ENCODE data around the gene MKLN1. TPM values are rescaled to one million over a fixed set of nuclear protein-coding genes. Genes with fewer than 3 reads are reported as not detected.

MKLN1 gene
- total RNA-seq, 1 donor from 2014 or later = 32.9 TPM

- no peaks in the 10 kb centered on the region for H3K36me3 ChIP-seq (ENCODE audit: control insufficient read depth in 3 of 3, insufficient read depth in 3 of 3, low read length in 3 of 3)
- H3K9me3 ChIP-seq (ENCODE audit: control insufficient read depth in 3 of 3, low read length in 3 of 3) = no peaks in the 10 kb centered on the region
- no peak overlapping the region for H3K4me3 ChIP-seq (ENCODE audit: low read length in 3 of 3)
- H3K27me3 ChIP-seq (ENCODE audit: control insufficient read depth in 3 of 3, insufficient read depth in 3 of 3, low read length in 3 of 3) = no peaks in the 10 kb centered on the region
- H3K4me1 ChIP-seq (ENCODE audit: control insufficient read depth in 3 of 3, insufficient read depth in 3 of 3, low read length in 3 of 3) = peaks cover 2 to 9% (median 4%) of the 10 kb centered on the region in 3 donors
- no peak overlapping the region for H3K27ac ChIP-seq (ENCODE audit: low read depth, low read length)
- no peak overlapping the region for H3K9ac ChIP-seq (ENCODE audit: low read depth in 1 of 3, low read length in 3 of 3)
These were observed 19.4 kb downstream of the MKLN1 start for GRCh38 chr7:131346885-131347592.

GRCh38 chr7:131352032-131352431 is 24.4 kb downstream of the MKLN1 start:
- peaks cover 8 to 14% (median 11%) of the 10 kb centered on the region in 3 donors for H3K4me1 ChIP-seq (ENCODE audit: control insufficient read depth in 3 of 3, insufficient read depth in 3 of 3, low read length in 3 of 3)
- H3K27ac ChIP-seq (ENCODE audit: low read depth, low read length) = no peak overlapping the region

GRCh38 chr7:131354390-131354789 is 26.7 kb downstream of the MKLN1 start:
- H3K4me1 ChIP-seq (ENCODE audit: control insufficient read depth in 3 of 3, insufficient read depth in 3 of 3, low read length in 3 of 3) = peaks cover 10 to 14% (median 12%) of the 10 kb centered on the region in 3 donors
- H3K36me3 ChIP-seq (ENCODE audit: control insufficient read depth in 3 of 3, insufficient read depth in 3 of 3, low read length in 3 of 3) = no peaks in the 10 kb centered on the region
- no peaks in the 10 kb centered on the region for H3K9me3 ChIP-seq (ENCODE audit: control insufficient read depth in 3 of 3, low read length in 3 of 3)
- no peak overlapping the region for H3K9ac ChIP-seq (ENCODE audit: low read depth in 1 of 3, low read length in 3 of 3)
- H3K27me3 ChIP-seq (ENCODE audit: control insufficient read depth in 3 of 3, insufficient read depth in 3 of 3, low read length in 3 of 3) = no peaks in the 10 kb centered on the region
- H3K27ac ChIP-seq (ENCODE audit: low read depth, low read length) = no peak overlapping the region
- H3K4me3 ChIP-seq (ENCODE audit: low read length in 3 of 3) = no peak overlapping the region

More at GRCh38 chr7:131352032-131352431, 24.4 kb downstream of the MKLN1 start:
- H3K4me3 ChIP-seq (ENCODE audit: low read length in 3 of 3) = no peak overlapping the region
- no peak overlapping the region for H3K9ac ChIP-seq (ENCODE audit: low read depth in 1 of 3, low read length in 3 of 3)
- no peaks in the 10 kb centered on the region for H3K36me3 ChIP-seq (ENCODE audit: control insufficient read depth in 3 of 3, insufficient read depth in 3 of 3, low read length in 3 of 3)
- no peaks in the 10 kb centered on the region for H3K9me3 ChIP-seq (ENCODE audit: control insufficient read depth in 3 of 3, low read length in 3 of 3)
- H3K27me3 ChIP-seq (ENCODE audit: control insufficient read depth in 3 of 3, insufficient read depth in 3 of 3, low read length in 3 of 3) = no peaks in the 10 kb centered on the region

- H3K27ac ChIP-seq (ENCODE audit: low read depth, low read length) = no peak overlapping the region
- peaks cover 10 to 14% (median 12%) of the 10 kb centered on the region in 3 donors for H3K4me1 ChIP-seq (ENCODE audit: control insufficient read depth in 3 of 3, insufficient read depth in 3 of 3, low read length in 3 of 3)
These were observed 28.5 kb downstream of the MKLN1 start for GRCh38 chr7:131355917-131356777.

GRCh38 chr7:131357282-131357880 is 29.7 kb downstream of the MKLN1 start:
- no peak overlapping the region for H3K4me3 ChIP-seq (ENCODE audit: low read length in 3 of 3)
- H3K27ac ChIP-seq (ENCODE audit: low read depth, low read length) = no peak overlapping the region
- H3K9me3 ChIP-seq (ENCODE audit: control insufficient read depth in 3 of 3, low read length in 3 of 3) = no peaks in the 10 kb centered on the region
- no peaks in the 10 kb centered on the region for H3K36me3 ChIP-seq (ENCODE audit: control insufficient read depth in 3 of 3, insufficient read depth in 3 of 3, low read length in 3 of 3)
- peaks cover 10 to 16% (median 15%) of the 10 kb centered on the region in 3 donors for H3K4me1 ChIP-seq (ENCODE audit: control insufficient read depth in 3 of 3, insufficient read depth in 3 of 3, low read length in 3 of 3)
- no peak overlapping the region for H3K9ac ChIP-seq (ENCODE audit: low read depth in 1 of 3, low read length in 3 of 3)
- H3K27me3 ChIP-seq (ENCODE audit: control insufficient read depth in 3 of 3, insufficient read depth in 3 of 3, low read length in 3 of 3) = no peaks in the 10 kb centered on the region

More at GRCh38 chr7:131355917-131356777, 28.5 kb downstream of the MKLN1 start:
- Histone ChIP-seq H3K9ac (ENCODE audit: low read depth in 1 of 3, low read length in 3 of 3) (no peak overlapping the region), H3K4me3 (ENCODE audit: low read length in 3 of 3) (no peak overlapping the region), H3K9me3 (ENCODE audit: control insufficient read depth in 3 of 3, low read length in 3 of 3) (no peaks in the 10 kb centered on the region), H3K27me3 (ENCODE audit: control insufficient read depth in 3 of 3, insufficient read depth in 3 of 3, low read length in 3 of 3) (no peaks in the 10 kb centered on the region), H3K36me3 (ENCODE audit: control insufficient read depth in 3 of 3, insufficient read depth in 3 of 3, low read length in 3 of 3) (no peaks in the 10 kb centered on the region)

GRCh38 chr7:131358636-131359035 is 31.0 kb downstream of the MKLN1 start:
- peaks cover 10 to 18% (median 14%) of the 10 kb centered on the region in 3 donors for H3K4me1 ChIP-seq (ENCODE audit: control insufficient read depth in 3 of 3, insufficient read depth in 3 of 3, low read length in 3 of 3)
- no peak overlapping the region for H3K4me3 ChIP-seq (ENCODE audit: low read length in 3 of 3)
- no peaks in the 10 kb centered on the region for H3K36me3 ChIP-seq (ENCODE audit: control insufficient read depth in 3 of 3, insufficient read depth in 3 of 3, low read length in 3 of 3)
- H3K9me3 ChIP-seq (ENCODE audit: control insufficient read depth in 3 of 3, low read length in 3 of 3) = no peaks in the 10 kb centered on the region
- no peak overlapping the region for H3K9ac ChIP-seq (ENCODE audit: low read depth in 1 of 3, low read length in 3 of 3)
- no peaks in the 10 kb centered on the region for H3K27me3 ChIP-seq (ENCODE audit: control insufficient read depth in 3 of 3, insufficient read depth in 3 of 3, low read length in 3 of 3)
- H3K27ac ChIP-seq (ENCODE audit: low read depth, low read length) = no peak overlapping the region

- Histone ChIP-seq H3K9me3 (ENCODE audit: control insufficient read depth in 3 of 3, low read length in 3 of 3) (no peaks in the 10 kb centered on the region), H3K27me3 (ENCODE audit: control insufficient read depth in 3 of 3, insufficient read depth in 3 of 3, low read length in 3 of 3) (no peaks in the 10 kb centered on the region), H3K4me1 (ENCODE audit: control insufficient read depth in 3 of 3, insufficient read depth in 3 of 3, low read length in 3 of 3) (peaks cover 10 to 21% (median 14%) of the 10 kb centered on the region in 3 donors), H3K9ac (ENCODE audit: low read depth in 1 of 3, low read length in 3 of 3) (peak overlapping the region in 1 of 3 donors; percentile 17), H3K4me3 (ENCODE audit: low read length in 3 of 3) (no peak overlapping the region), H3K36me3 (ENCODE audit: control insufficient read depth in 3 of 3, insufficient read depth in 3 of 3, low read length in 3 of 3) (no peaks in the 10 kb centered on the region), H3K27ac (ENCODE audit: low read depth, low read length) (no peak overlapping the region)
These were observed 31.6 kb downstream of the MKLN1 start for GRCh38 chr7:131359136-131359776.

- H3K4me1 ChIP-seq (ENCODE audit: control insufficient read depth in 3 of 3, insufficient read depth in 3 of 3, low read length in 3 of 3) = peaks cover 2 to 18% (median 16%) of the 10 kb centered on the region in 3 donors
- no peaks in the 10 kb centered on the region for H3K27me3 ChIP-seq (ENCODE audit: control insufficient read depth in 3 of 3, insufficient read depth in 3 of 3, low read length in 3 of 3)
- H3K36me3 ChIP-seq (ENCODE audit: control insufficient read depth in 3 of 3, insufficient read depth in 3 of 3, low read length in 3 of 3) = no peaks in the 10 kb centered on the region
- H3K9ac ChIP-seq (ENCODE audit: low read depth in 1 of 3, low read length in 3 of 3) = no peak overlapping the region
- H3K9me3 ChIP-seq (ENCODE audit: control insufficient read depth in 3 of 3, low read length in 3 of 3) = no peaks in the 10 kb centered on the region
- no peak overlapping the region for H3K4me3 ChIP-seq (ENCODE audit: low read length in 3 of 3)
- no peak overlapping the region for H3K27ac ChIP-seq (ENCODE audit: low read depth, low read length)
These were observed 36.0 kb downstream of the MKLN1 start for GRCh38 chr7:131363719-131364118.

GRCh38 chr7:131364767-131365344 is 37.2 kb downstream of the MKLN1 start:
- no peaks in the 10 kb centered on the region for H3K36me3 ChIP-seq (ENCODE audit: control insufficient read depth in 3 of 3, insufficient read depth in 3 of 3, low read length in 3 of 3)
- H3K27me3 ChIP-seq (ENCODE audit: control insufficient read depth in 3 of 3, insufficient read depth in 3 of 3, low read length in 3 of 3) = no peaks in the 10 kb centered on the region

More at GRCh38 chr7:131364767-131365344, 37.2 kb downstream of the MKLN1 start:
- H3K4me1 ChIP-seq (ENCODE audit: control insufficient read depth in 3 of 3, insufficient read depth in 3 of 3, low read length in 3 of 3) = peaks cover 2 to 18% (median 13%) of the 10 kb centered on the region in 3 donors
- H3K9me3 ChIP-seq (ENCODE audit: control insufficient read depth in 3 of 3, low read length in 3 of 3) = no peaks in the 10 kb centered on the region
- no peak overlapping the region for H3K27ac ChIP-seq (ENCODE audit: low read depth, low read length)
- no peak overlapping the region for H3K9ac ChIP-seq (ENCODE audit: low read depth in 1 of 3, low read length in 3 of 3)
- no peak overlapping the region for H3K4me3 ChIP-seq (ENCODE audit: low read length in 3 of 3)

All from skeletal muscle tissue (tissue), 4 donors.